ENCODE measurements around the gene ROCK2. TPM values are rescaled to one million over a fixed set of nuclear protein-coding genes. Genes with fewer than 3 reads are reported as not detected.

ROCK2 gene
- total RNA-seq, 2 donors from 2014 or later, result 29.6 to 32.2 TPM

DNA sequence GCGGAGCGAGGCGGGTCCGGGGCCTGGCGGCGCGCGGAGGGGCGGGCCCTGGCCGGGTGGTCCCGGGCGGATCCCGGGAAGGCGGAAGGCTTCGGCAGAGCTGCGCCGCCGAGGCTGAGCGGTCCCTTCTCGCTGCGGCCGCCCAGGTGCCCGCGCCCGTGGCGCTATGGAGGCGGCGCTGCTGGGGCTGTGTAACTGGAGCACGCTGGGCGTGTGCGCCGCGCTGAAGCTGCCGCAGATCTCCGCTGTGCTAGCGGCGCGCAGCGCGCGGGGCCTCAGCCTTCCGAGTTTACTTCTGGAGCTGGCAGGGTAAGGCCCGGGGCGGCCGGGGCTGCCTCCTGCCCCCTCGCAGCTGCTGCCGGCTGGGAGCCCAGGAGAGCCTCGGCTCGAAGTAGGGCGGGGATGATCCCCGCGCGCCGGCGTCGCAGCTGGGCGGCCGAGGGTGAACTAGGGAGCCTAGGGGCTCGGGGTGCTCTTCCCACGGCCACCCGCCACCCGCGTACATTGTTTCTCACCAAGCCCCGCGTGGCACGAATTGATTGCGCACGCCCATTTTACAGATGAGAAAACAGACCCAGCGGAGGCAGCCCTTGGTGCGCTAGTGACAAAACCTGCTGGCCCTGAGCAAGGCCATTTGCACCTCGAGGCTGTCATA lies 188.9 kb downstream of the ROCK2 start, which contains the start of gene SLC66A3:
SLC66A3 (plus strand) TSS at position 87 of the 655 bp plus-strand sequence; CDS start at position 167, 80 bp downstream.
- intact Hi-C loops (cut with DNase I), result loop anchor here (5.0 kb wide), 1 partner anchor 257 kb away; no protein-coding TSS in a partner anchor
- H3K4me3 ChIP-seq, result peak within 1 kb of the TSS; percentile 59 to 69
- no peaks in the 10 kb centered on the region for H3K9me3 ChIP-seq
- peak within 1 kb of the TSS; percentile 84 to 90 for H3K27ac ChIP-seq
- no peaks in the 10 kb centered on the region for H3K27me3 ChIP-seq (replicated peaks; ENCODE audit: insufficient read depth)
- WGBS, result 2% methylated on average over 50 of the region's 71 CpGs
- TF ChIP-seq POLR2AphosphoS5 (IDR thresholded peaks at IDR 0.05) (peak; percentile 48), POLR2A (IDR thresholded peaks at IDR 0.05) (peak; percentile 74)
- TF ChIP-seq, protein P1, sequence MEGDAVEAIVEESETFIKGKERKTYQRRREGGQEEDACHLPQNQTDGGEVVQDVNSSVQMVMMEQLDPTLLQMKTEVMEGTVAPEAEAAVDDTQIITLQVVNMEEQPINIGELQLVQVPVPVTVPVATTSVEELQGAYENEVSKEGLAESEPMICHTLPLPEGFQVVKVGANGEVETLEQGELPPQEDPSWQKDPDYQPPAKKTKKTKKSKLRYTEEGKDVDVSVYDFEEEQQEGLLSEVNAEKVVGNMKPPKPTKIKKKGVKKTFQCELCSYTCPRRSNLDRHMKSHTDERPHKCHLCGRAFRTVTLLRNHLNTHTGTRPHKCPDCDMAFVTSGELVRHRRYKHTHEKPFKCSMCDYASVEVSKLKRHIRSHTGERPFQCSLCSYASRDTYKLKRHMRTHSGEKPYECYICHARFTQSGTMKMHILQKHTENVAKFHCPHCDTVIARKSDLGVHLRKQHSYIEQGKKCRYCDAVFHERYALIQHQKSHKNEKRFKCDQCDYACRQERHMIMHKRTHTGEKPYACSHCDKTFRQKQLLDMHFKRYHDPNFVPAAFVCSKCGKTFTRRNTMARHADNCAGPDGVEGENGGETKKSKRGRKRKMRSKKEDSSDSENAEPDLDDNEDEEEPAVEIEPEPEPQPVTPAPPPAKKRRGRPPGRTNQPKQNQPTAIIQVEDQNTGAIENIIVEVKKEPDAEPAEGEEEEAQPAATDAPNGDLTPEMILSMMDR (IDR thresholded peaks at IDR 0.05), result peak in 2 of 4 experiments; percentile 31 to 36
- DNase-seq (ENCODE audit: low spot score), result no peak
- no peaks in the 10 kb centered on the region for H3K36me3 ChIP-seq
- no peaks in the 10 kb centered on the region for H3K4me1 ChIP-seq (replicated peaks)

DNA sequence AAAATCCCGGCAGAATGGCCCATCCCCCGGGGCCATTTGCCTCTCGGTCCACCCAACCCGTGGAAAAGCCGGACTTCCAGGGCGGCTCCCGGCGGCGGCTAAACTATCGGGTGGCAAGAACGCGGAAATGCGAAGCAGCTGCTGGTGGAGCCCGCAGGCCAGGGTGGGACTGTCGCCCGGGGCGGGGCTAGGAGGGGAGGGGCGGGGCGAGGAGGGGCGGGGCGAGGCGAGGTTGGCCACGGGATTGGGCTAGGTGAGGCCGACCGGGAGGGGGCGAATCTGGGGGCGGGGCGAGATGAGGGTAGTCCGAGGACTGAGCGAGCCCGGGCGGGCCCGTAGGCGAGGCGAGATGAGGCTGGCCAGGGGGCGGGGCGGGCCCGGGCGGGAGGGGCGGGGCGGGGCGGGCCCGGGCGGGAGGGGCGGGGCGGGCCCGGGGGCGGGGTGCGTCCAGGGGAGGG lies 189.5 kb downstream of the ROCK2 start:
- TF ChIP-seq POLR2A (IDR thresholded peaks at IDR 0.05) (no peak), POLR2AphosphoS5 (IDR thresholded peaks at IDR 0.05) (peak; percentile 63)
- Histone ChIP-seq H3K27me3 (replicated peaks; ENCODE audit: insufficient read depth) (no peaks in the 10 kb centered on the region), H3K4me3 (peak overlapping the region; percentile 59 to 69), H3K36me3 (no peaks in the 10 kb centered on the region), H3K27ac (peak overlapping the region; percentile 84 to 90), H3K9me3 (no peaks in the 10 kb centered on the region), H3K4me1 (replicated peaks) (no peaks in the 10 kb centered on the region)
- intact Hi-C loops (cut with DNase I), result loop anchor here (5.0 kb wide), 1 partner anchor 257 kb away; no protein-coding TSS in a partner anchor
- peak; percentile 98 for DNase-seq (ENCODE audit: low spot score)
- 2% methylated on average over 22 of the region's 49 CpGs for WGBS

DNA sequence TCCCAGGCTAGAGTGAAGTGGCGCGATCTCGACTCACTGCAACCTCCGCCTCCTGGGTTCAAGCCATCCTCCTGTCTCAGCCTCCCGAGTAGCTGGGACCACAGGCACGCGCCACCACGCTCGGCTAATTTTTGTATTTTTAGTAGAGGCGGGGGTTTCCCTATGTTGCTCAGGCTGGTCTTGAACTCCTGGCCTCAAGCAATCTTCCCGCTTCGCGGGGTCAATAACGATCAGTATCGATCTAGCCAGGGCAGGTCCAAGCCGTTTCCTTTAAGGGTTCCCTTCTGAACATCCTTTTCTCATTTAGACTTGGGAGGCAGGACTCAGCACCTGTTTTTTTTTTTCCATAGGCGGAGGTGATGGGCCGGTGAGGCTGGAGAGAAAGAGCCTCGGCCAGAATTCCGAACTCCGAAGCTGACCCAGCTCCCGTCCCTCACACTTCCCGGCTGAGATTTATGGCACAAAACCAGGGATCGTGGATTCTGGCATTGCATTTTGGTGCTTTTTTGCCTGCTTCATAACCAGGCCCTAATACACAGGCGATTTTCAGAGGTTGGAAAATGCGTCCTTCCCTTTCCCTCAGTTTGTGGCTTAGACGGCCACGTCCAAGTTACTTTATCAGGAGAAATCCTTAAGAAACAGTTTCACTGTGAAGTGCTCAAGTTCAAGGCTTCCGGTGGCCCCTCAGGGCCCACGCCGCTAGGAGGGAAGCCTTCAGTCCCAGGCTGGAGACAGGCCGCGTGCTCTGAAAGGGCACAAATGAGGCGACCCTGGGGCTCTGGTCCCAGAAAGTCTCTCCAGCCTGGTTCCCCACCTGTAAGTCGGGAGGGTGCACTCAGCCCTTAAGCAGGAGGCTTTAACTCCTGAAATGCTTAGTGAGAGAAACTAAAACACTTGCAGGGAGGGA lies 190.2 kb downstream of the ROCK2 start:
- H3K27me3 ChIP-seq (replicated peaks; ENCODE audit: insufficient read depth), result no peaks in the 10 kb centered on the region
- 56% methylated on average over 35 of the region's 35 CpGs for WGBS
- no peaks in the 10 kb centered on the region for H3K4me1 ChIP-seq (replicated peaks)
- intact Hi-C loops (cut with DNase I), result no loop called here
- no peaks in the 10 kb centered on the region for H3K9me3 ChIP-seq
- H3K36me3 ChIP-seq, result no peaks in the 10 kb centered on the region
- H3K4me3 ChIP-seq, result peak overlapping the region; percentile 33 to 37
- DNase-seq (ENCODE audit: low spot score), result no peak
- no peak for TF ChIP-seq POLR2AphosphoS5 (IDR thresholded peaks at IDR 0.05)
- TF ChIP-seq POLR2A (IDR thresholded peaks at IDR 0.05), result no peak
- TF ChIP-seq, protein P1 (IDR thresholded peaks at IDR 0.05), result peak in 1 of 4 experiments; percentile 12
- peak overlapping the region; percentile 84 to 90 for H3K27ac ChIP-seq

DNA sequence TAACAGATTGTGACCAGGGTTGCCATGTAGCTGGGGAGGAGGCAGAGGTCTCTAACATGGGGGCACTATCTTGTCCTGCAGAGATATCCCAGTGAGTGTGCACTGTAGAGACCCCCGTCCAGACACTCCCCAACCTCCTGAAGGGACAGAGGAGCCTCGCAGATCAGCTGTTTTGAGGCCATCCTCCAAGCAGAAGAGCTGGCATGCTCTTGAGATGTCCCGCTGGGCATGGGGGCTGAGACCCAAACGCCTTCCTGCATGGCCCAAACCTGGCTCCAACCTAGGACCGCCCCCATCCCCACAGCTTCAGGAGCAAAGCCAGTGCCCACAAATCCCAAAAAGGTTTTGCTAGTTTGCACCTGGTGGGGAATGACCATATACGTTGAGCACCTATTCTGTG lies 191.8 kb downstream of the ROCK2 start:
- H3K27me3 ChIP-seq (replicated peaks; ENCODE audit: insufficient read depth), result no peaks in the 10 kb centered on the region
- TF ChIP-seq POLR2AphosphoS5 (IDR thresholded peaks at IDR 0.05) (no peak), POLR2A (IDR thresholded peaks at IDR 0.05) (no peak)
- TF ChIP-seq, protein P1 (IDR thresholded peaks at IDR 0.05), result no peak
- no peaks in the 10 kb centered on the region for H3K4me1 ChIP-seq (replicated peaks)
- 89% methylated on average over 6 of the region's 6 CpGs for WGBS
- no peak overlapping the region for H3K27ac ChIP-seq
- intact Hi-C loops (cut with DNase I), result no loop called here
- no peaks in the 10 kb centered on the region for H3K36me3 ChIP-seq
- H3K4me3 ChIP-seq, result no peak overlapping the region
- no peaks in the 10 kb centered on the region for H3K9me3 ChIP-seq
- DNase-seq (ENCODE audit: low spot score), result no peak

DNA sequence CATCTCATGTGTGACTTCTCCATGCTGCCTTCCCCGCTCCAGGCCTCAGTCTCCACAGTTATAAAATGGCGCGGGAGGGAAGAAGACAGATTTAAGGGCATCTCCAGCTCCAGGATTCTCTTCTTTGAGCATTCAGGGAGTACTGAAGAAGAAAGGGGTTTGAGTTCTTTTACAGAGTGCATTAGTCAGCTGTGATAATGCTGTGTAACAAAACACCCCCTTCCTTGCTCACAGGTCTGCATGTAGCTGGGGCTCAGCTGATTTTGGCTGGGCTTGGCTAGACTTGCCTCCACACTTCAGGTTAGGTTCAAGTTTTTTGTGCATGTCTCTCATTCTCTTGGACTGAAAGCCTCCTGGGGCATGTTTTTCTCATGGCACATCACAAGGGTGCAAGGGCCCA lies 197.2 kb downstream of the ROCK2 start:
- H3K36me3 ChIP-seq, result no peaks in the 10 kb centered on the region
- H3K4me1 ChIP-seq (replicated peaks), result no peaks in the 10 kb centered on the region
- intact Hi-C loops (cut with DNase I), result no loop called here
- TF ChIP-seq, protein P1 (IDR thresholded peaks at IDR 0.05), result no peak
- no peak for TF ChIP-seq POLR2AphosphoS5 (IDR thresholded peaks at IDR 0.05)
- no peak for TF ChIP-seq POLR2A (IDR thresholded peaks at IDR 0.05)
- no peak overlapping the region for H3K4me3 ChIP-seq
- WGBS, result 33% methylated on average over 3 of the region's 3 CpGs
- no peak for DNase-seq (ENCODE audit: low spot score)
- H3K9me3 ChIP-seq, result no peaks in the 10 kb centered on the region
- H3K27me3 ChIP-seq (replicated peaks; ENCODE audit: insufficient read depth), result no peaks in the 10 kb centered on the region
- no peak overlapping the region for H3K27ac ChIP-seq
